Type B pancreatic cell (in vitro differentiated cells): ENCODE measurements around the gene TRAF3IP3. TPM values are rescaled to one million over a fixed set of nuclear protein-coding genes. Genes with fewer than 3 reads are reported as not detected.

Experiments
- DNase-seq: peaks from one replicate; pipeline ENCODE4 v3.0.0; 2021; ENCODE audit warnings: mixed read lengths; ENCODE audit not compliant: unreplicated experiment; ENCODE audit errors: extremely low spot score
- H3K27ac Mint-ChIP-seq: 2 replicates; pipeline ENCODE4 v1.8.0; 2021; ENCODE audit warnings: mild to moderate bottlenecking, mixed read lengths
- H3K27me3 Mint-ChIP-seq: 2 replicates; pipeline ENCODE4 v1.8.0; 2021; ENCODE audit warnings: mixed read lengths
- H3K36me3 Mint-ChIP-seq: 2 replicates; pipeline ENCODE4 v1.8.0; 2021; ENCODE audit warnings: mixed read lengths
- H3K4me1 Mint-ChIP-seq: one replicate; pipeline ENCODE4 v1.8.0; 2021; ENCODE audit warnings: mixed read lengths; ENCODE audit not compliant: unreplicated experiment
- H3K4me3 Mint-ChIP-seq: 2 replicates; pipeline ENCODE4 v1.8.0; 2021; ENCODE audit warnings: mild to moderate bottlenecking, mixed read lengths
- H3K9me3 Mint-ChIP-seq: 2 replicates; pipeline ENCODE4 v1.8.0; 2021; ENCODE audit warnings: mixed read lengths
- CTCF ChIP-seq: fragments of 200-600 bp; sonication (generic); conservative IDR thresholded peaks from 2 replicates; pipeline ENCODE4 v1.5.0; 2021; ENCODE audit warnings: antibody characterized with exemption, mild to moderate bottlenecking
- total RNA-seq: library from RNA; stranded (reverse); gene quantifications from 2 replicates; pipeline ENCODE4 v1.2.1, GENCODE V29; 2021; ENCODE audit warnings: low replicate concordance

Gene TRAF3IP3
- total RNA-seq, 1 donor from 2014 or later = 1.7 TPM

DNA sequence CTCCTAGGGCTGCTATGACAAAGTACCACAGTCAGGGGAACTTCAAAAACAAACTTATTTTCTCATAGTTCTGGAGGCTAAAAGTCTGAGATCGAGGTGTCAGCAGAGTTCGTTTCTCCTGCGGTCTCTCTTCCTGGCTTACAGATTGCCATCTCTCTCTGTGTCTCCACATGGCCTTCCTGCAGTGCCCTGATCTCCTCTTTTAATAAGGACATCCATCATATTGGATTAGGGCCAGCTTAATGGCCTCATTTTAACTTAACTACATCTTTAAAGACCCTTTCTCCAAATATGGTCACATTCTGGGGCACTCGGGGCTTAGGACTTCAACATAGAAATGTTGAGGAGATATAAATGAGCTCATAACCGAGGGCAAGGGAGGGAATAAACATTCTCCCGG lies 16.3 kb downstream of the TRAF3IP3 start:
- Mint-ChIP-seq H3K4me3 (no peak overlapping the region), H3K36me3 (no peaks in the 10 kb centered on the region), H3K27ac (no peak overlapping the region), H3K9me3 (no peaks in the 10 kb centered on the region), H3K4me1 (peaks cover 18% of the 10 kb centered on the region), H3K27me3 (peaks cover 9% of the 10 kb centered on the region)
- no peak for DNase-seq
- TF ChIP-seq CTCF = no peak

DNA sequence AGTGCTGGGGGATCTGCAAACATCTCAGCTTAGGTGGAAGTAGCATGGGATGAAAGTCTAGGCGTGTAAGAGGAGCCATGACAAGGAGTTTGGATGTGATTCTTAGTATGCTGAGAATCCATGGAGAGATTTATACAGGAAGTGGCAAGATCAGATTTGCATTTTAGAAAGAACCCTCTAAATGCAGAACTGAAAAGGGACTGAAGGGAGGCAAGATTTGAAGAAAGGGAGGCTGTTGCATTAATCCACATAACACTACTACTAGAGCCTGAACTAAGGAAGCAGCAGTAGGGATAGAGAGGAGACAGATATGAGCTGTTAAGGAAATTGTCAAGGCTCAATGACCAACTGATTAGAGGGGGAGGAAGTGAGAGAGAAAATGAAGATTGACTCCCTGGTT lies 18.7 kb downstream of the TRAF3IP3 start:
- no peak for DNase-seq
- Mint-ChIP-seq H3K4me1 (peaks cover 8% of the 10 kb centered on the region), H3K27me3 (peaks cover 9% of the 10 kb centered on the region), H3K36me3 (peaks cover 3% of the 10 kb centered on the region), H3K4me3 (no peak overlapping the region), H3K27ac (no peak overlapping the region), H3K9me3 (no peaks in the 10 kb centered on the region)
- no peak for TF ChIP-seq CTCF

GRCh38 chr1:209775678-209776077 lies 19.8 kb downstream of the TRAF3IP3 start:
- Mint-ChIP-seq H3K4me3 (no peak overlapping the region), H3K4me1 (peaks cover 11% of the 10 kb centered on the region), H3K27me3 (peaks cover 9% of the 10 kb centered on the region), H3K27ac (no peak overlapping the region), H3K9me3 (no peaks in the 10 kb centered on the region), H3K36me3 (peaks cover 3% of the 10 kb centered on the region)
- no peak for TF ChIP-seq CTCF
- DNase-seq = no peak

DNA sequence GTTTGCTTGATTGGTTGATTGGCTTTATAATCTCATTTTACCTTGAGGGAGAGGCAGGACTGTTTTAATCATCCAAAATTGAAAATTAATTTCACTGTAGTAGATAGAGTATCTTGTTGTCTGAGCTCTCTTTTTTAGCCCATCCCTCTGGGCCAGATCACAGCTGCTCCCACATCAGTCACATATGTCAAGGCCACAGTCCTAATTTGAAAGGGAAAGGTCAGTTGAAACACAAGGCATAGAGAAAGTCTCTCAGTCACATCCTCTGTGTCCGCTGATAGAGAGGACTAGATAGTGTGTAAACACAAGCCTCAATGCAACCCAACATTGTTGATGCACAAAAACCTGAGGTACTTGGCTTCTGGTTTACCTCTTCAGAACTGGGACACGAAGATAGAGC lies 21.7 kb downstream of the TRAF3IP3 start:
- peaks cover 9% of the 10 kb centered on the region for H3K27me3 Mint-ChIP-seq
- no peak for TF ChIP-seq CTCF
- no peak overlapping the region for H3K27ac Mint-ChIP-seq
- no peak for DNase-seq
- no peaks in the 10 kb centered on the region for H3K9me3 Mint-ChIP-seq
- H3K4me3 Mint-ChIP-seq = no peak overlapping the region
- H3K4me1 Mint-ChIP-seq = peaks cover 11% of the 10 kb centered on the region
- H3K36me3 Mint-ChIP-seq = peaks cover 8% of the 10 kb centered on the region

- Mint-ChIP-seq H3K27ac (no peak overlapping the region), H3K4me3 (no peak overlapping the region), H3K4me1 (peaks cover 11% of the 10 kb centered on the region), H3K36me3 (peaks cover 9% of the 10 kb centered on the region), H3K9me3 (no peaks in the 10 kb centered on the region), H3K27me3 (peaks cover 5% of the 10 kb centered on the region)
- DNase-seq = no peak
- TF ChIP-seq CTCF = no peak
These were observed 22.2 kb downstream of the TRAF3IP3 start for GRCh38 chr1:209778102-209778501.

DNA sequence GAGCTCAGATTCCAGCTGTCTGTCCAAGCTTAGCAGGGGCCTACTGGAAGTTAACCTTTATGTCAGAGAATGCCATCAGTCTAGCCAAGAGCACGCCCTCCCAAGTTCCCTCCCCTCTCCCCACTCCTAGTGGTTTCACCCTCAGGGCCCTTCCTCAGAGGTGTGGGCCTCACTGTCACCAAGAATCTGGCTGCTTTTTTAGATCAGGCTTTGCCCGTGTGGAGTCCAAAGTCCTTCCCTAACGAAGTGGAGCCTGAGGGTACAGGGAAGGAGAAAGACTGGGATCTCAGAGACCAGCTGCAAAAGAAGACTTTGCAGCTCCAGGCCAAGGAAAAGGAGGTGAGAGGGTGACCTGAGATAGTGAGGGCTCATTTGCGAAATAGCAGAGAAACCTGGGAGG lies 24.4 kb downstream of the TRAF3IP3 start:
- Mint-ChIP-seq H3K36me3 (peaks cover 22% of the 10 kb centered on the region), H3K27ac (peak overlapping the region; percentile 83), H3K4me3 (peak overlapping the region; percentile 33), H3K9me3 (no peaks in the 10 kb centered on the region), H3K27me3 (peaks cover 3% of the 10 kb centered on the region), H3K4me1 (peaks cover 21% of the 10 kb centered on the region)
- no peak for DNase-seq
- no peak for TF ChIP-seq CTCF
